Fibroblast of skin of right biceps (primary cell): ENCODE measurements around the gene CDS2.
A peak's percentile ranks its signal among the peaks of the same experiment; 100 is the strongest.
"Not testable (repeated sequence)": the region's sequence is repeated elsewhere in the genome, so short reads cannot be mapped to it uniquely, and the experiment has no call there.

Experiments
- DNase-seq: peaks from one replicate; pipeline ENCODE4 v3.0.0-alpha.2; 2013

The CDS2 gene

DNA sequence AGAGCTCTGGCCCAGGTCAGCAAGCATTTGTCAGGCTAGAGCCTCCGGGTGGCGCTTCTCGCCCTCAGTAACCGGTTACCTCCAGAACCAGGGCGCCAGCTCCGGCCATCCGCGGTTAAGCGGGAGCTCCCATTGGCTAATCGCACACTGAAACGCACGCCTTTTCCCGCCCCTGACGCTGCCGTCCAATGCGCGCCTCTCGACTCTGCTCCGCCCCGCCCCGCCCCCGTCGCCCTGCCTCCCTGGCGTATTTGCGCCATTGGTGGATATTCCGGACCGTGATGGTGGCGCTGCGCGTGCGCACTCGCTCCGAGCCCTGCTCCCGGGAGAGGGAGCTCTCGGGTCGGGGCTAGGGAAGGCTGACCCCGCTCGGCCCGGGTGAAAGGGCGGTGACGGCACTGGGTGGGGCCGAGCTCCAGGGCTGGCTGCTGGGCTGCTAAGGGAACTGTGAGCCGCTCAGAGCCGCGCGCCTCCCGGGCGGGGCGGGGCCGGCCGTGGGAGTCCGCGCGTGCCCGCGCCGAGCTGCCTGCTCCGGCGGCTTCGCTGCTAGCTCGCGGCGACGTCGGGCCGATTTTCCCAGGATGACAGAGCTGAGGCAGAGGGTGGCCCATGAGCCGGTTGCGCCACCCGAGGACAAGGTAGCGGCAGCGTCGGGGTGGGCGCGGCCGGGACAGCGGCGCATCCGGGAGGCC, at the start of gene CDS2:
TSS of gene CDS2 (plus strand) at position 497 of the 692 bp plus-strand sequence. CDS start at position 582, 85 bp downstream.
- DNase-seq = peak; percentile 98

DNA sequence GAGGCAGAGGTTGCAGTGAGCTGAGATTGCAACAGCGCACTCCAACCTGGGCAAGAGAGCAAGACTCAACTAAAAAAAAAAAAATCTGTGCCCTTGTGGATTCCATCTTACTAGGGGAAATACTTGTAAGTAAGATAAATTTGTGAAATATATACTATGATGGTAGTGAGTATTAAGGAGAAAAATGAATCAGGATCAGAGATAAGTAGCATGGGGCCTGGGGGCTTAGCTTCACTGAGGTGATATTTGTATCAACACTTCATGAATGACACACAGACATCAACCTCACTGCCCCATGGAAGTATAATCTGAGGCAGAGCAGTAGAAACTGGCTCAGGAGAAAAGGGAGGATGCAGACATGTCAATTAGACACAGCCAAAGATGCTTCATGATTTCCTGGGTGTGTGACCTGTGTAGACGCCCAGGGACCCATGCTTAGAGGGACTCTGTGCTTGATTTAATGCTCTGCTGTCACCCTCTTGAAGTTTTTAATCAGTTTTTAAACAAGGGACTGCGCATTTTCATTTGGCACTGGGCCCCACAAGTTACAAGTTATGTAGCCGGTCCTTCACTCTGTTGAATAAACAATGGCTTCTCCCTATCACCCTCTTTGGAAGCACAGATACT, 48.9 kb upstream of the CDS2 start:
- no peak for DNase-seq

DNA sequence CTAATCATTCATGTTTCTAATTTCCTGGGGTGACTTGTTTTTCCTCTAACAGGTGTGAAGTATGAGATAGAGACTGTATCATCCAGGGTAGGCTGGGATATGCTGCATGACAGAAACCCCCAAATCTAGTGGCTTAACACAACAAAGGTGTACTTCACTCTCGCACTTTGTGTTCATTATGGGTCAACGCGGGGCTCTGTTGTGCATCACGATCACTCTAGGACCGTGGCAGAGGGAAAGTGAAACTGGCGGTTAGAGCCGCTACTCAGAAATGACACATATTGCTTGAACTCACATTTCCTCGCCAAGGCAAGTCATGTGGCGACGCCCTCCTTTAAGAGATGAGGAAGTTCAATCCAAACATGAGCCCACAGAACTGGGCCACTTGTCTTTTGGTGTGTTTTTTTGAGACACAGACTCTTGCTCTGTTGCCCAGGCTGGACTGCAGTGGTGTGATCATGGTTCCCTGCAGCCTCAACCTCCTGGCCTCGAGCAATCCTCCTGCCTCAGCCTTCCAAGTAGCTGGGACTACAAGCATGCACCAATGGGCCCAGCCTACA, 48.3 kb upstream of the CDS2 start:
- peak; percentile 11 for DNase-seq

DNA sequence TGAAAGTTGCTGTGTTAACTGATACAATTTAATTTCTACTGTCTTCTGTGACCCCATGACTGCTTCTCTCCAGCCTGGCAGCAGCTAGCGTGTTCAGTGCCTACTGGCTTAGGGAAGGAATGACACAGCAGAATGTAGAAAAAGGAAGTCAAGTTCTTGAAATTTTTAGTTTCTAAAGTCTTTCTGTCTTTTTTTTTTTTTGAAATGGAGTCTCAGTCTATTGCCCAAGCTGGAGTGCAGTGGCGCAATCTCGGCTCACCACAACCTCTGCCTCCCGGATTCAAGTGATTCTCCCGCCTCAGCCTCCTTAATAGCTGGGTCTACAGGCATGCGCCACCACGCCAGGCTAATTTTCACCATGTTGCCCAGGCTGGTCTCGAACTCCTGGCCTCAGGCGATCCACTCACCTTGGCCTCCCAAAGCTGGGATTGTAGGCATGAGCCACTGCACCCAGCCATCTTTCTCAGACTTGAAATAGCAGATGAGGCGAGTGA, 46.4 kb upstream of the CDS2 start:
- peak; percentile 10 for DNase-seq

DNA sequence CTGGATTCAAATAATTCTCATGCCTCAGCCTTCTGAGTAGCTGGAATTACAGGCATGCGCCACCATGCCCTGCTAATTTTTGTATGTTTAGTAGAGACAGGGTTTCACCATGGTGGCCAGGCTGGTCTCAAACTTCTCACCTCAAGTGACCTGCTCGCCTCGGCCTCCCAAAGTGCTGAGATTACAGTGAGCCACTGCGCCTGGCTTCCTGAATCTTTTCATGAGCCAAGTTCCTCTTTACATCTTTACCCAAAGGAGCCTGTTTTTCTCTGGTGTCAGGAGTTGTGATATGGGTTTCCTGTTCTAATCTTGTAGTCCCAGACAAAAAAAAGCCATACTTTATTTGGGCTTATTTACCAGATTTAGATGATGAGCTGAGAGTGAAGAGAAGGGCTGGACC, 41.4 kb upstream of the CDS2 start:
- no peak for DNase-seq

DNA sequence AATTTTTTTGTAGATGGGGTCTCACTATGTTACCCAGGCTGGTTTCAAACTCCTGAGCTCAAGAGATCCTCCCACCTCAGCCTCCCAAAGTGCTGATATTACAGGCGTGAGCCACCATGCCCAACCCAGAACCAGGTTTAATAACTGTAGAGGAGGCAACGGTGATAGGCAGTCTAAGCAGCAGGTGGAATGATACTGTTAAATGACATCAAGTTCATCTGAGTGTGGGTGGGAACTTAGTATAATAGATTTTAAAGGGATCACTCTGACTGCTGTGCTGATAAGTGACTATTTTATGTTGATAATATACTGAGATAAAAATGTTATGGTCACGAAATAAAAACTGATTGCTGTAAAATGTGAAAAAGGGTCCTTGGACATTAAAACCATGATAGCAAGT, 38.1 kb upstream of the CDS2 start:
- no peak for DNase-seq

DNA sequence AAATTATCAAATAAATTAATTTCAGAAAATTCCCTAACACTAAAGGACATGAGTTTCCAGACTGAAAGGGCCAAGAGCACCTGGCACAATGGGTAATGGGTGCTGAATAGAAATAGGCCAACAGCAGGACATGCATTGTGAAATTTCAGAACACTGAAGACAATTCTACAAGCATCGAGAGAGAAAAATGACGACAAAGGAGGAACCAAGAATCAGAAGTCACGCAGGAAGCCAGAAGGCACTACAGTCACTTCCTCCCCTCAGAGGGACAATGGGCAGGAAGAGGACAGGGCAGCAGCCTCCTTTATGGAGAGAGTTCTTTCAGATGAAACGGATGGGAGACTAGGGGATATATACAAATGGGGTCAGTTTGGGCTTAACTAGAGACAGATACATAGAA, 36.6 kb upstream of the CDS2 start:
- no peak for DNase-seq

DNA sequence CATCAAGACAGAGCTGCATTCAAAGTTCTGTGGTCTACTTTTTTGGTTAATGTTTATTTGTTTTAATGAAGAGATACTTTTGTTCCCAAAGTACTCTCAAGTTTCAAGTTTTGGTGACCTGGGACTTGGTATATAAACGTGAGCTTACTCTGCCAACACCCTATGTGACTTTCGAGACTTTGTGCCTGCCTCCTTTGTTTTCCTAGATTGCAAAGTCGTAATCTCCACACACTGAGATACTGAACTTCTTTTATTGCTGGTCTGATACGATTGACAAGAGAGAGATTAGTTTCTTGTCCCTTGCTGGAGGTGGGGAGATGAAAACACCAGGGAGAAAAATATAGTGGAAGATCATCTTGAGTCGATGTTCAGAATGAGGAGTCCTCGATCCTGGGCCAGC, 34.9 kb upstream of the CDS2 start:
- DNase-seq = no peak

DNA sequence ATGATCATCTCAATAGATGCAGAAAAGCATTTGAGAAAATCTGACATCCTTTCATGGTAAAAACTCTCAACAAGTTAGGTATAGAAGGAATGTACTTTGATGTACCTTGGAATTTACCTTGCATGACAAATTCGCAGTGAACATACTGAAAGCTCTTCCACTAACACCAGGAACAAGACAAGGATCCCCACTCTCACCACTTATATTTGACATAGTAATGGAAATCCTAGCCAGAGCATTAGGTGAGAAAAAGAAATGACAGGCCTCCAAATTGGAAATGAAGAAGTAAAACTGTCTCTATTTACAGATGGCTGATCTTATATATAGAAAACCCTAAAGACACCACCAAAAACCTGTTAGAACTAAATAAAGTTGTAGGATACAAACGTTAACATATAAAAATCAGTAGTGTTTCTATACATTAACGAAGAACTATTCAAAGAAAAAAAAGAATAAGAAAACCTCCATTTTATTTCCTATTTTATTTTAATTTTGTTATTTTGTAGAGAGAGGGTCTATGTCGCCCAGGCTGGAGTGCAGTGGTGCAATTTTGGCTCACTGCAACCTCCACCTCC, 34.0 kb upstream of the CDS2 start:
- no peak for DNase-seq

DNA sequence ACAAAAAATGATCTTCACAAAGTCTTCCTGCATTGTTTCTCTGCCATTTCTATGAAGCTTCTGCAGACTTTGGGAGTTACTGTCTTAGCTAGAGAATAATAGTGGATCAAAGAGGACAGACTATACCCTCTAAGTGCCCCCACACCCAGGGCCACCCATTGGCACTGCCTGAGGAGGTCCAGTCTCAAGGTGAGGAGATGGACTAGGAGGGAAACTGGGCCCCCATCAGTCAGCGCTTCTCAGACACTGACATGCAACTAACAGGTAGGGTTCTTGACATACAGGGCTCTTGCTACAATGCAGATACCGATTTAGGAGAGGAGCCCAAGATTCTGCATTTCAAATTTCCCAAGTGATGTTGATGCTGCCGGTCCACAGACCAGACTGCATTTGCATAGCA, 31.4 kb upstream of the CDS2 start:
- DNase-seq = no peak

DNA sequence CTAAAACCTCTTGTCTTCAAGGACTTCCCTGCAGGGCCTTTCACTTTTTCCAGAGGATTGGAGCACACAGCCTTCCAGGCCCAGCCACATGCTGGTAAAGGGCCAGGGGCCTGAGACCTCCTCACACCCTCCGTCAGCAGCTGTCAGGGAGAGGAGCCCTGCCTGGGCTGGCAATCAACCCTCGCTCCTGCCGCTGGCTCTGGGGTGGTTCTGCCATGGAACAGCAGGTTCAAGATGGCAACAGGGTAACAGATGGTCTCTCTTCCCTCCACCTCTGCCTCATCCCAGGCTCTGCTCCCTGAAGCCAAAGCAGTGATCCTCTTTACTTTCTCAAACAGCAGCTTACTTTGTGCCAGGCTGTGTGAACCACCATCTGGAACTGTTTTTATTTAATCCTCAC, 30.9 kb upstream of the CDS2 start:
- DNase-seq = no peak

DNA sequence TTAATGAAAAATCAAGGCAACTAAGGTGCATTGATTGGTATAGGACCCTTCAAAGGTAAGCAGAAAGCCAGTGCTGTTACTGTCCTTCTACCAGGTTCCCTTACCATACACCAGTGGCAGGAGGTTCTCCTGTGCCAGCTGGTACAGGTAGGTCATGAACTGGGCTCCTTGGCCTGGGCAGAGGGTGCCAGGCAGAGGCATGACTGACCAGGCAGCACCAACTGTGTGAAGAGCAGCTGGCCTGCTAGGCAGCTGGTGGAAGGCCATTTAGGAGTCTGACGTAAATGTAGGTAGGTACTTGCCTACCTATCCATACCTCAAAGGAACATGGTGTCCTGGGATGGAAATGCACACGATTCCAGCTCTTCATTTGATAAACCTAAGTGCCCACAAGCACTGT, 30.3 kb upstream of the CDS2 start:
- no peak for DNase-seq

DNA sequence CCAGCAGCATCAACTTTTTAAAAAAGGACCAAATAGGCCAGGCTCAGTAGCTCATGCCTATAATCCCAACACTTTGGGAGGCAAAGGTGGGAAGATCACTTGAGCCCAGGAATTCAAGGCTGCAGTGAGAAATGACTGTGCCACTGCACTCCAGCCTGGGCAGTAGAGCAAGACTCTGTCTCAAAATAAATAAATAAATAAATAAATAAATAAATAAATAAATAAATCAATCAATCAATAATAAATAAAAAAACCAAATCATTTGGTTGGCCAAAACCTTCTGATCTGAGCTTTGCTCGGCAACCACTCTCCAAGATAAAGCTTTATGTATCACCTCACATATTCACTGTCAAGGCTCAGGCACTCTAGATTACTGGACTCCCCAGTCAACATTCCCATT, 27.8 kb upstream of the CDS2 start:
- not testable (repeated sequence) for DNase-seq

DNA sequence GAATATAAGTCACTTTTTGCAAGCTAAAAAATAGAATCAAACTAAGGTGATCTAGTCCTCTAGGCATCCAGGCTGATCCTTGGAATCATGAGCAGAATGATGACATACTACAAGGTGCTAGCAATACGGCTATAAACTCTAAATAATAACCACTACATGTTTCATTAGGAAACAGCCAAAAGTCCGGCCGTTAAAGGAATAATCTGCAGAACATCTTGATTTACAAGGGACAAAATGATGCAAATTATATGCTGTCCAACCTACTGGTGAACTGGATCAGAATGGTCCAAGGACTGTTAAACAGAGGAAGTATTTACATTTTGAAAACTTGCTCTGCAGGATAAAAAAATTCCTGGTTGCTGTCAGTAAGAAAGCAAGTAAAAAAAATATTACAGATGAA, 26.9 kb upstream of the CDS2 start:
- DNase-seq = not testable (repeated sequence)

DNA sequence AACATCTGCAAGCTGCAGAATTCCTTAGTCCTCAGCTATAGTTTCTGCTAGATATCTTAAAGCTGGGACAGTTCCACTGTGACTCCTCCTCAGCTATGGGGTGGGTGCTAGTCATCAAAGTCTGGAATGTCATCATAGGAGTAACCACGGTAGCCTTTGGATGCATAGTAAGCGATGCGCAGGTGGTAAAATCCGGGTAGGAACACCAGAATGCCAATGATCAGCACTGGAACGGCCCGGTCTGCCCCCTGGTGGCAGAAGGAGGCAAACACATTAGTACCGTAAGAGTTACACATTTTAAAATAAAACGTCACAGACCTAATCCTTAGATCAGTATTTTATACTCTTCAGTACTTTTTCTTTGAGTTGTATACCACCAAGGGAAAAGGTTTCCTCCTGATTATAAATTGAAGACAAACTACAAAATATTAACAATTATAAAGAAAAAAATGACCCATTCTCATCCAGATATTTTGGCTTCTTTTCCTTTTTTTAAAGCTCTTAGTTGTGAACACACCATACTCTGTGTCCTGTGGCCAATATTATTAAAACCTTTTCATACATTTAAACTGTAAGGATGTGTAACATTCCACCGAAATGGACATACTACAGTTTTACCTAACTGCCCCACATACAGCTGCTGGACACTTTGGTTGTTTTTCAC, 26.0 kb upstream of the CDS2 start:
- DNase-seq = peak; percentile 61

DNA sequence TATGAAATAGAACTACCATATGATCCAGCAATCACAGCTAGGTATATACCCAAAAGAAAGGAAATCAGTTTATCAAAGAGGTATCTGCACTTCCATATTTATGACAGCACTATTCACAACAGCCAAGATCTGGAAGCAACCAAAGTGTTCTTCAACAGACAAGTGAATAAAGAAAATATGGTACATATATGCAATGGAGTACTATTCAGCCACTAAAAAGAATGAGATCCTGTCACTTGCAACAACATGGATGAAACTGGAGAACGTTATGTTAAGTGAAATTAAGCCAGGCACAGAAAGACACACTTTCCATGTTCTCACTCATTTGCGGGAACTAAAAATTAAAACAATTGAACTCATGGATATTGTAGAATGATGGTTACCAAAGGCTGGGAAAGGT, 22.3 kb upstream of the CDS2 start:
- DNase-seq = no peak

DNA sequence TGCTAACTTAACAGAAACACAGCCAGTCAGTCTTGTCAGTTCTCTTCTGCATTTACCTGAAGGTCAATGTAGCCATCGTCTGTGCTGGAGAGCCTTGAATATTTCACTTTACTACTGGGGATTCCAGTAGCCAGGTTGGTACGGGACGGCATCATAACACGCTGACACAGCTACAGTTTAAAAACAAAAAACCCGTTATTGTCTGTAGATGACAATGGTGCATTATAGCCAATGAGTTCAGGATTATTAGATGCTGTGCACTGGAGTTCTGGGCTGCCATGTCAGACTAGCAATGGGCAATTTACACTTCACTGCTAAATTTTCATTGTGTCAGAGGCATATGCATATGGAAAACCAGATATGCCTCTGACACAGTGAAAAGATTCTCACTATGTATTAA, 17.5 kb upstream of the CDS2 start:
- no peak for DNase-seq

DNA sequence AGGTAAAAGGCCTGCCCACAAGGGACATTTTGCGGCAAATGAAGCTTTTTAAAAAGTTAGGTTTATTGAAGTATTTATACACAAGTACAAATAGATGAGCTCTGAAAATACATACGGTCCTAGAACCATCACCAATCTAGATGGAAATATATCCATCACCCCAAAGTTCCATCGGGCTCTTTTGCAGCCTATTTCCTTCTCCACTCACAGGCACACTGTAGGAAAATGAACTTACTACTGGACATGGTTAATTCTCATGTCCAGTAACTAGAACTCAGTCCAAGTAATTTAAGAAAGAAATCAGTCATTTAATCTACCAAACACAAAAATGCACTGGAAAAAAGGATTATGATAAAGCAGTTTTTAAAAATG, 13.2 kb upstream of the CDS2 start:
- DNase-seq = no peak

DNA sequence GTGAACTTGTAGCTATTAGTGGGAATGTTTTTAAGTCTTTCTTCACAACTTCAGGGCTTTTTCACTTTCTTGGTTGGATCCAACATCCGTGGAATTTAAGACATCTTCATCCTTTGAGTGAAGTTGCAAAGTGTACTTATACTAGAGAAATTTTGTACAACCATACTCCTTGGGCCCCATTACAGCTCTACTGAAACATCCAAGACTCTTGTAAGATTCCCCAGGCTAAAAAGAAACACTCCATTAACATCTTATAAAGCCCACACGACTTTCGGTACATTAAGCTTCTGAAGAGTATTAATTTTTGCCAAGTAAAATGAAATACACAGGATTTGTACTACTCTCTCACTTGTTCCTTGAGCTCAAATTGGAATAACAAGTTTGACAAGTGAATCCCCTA, 12.4 kb upstream of the CDS2 start:
- DNase-seq = no peak

DNA sequence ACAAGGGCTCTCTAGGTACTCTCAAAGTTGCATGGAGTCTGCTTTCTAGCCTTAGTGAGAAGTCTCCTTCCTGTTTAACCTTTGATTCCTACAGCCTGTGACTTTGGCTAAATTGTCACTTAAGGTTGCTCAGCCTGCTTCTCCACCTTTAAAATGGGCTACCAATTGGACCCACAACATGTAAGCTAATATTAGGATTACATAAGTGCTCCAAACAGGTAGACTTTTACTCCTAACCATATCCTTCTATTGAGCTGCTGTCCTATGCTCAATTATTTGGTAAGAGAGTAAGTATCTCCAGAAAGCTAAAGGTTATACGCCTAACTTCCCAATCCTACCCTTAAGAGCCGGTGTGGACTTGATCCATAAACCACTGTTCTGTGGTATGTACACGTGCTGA, 9.9 kb upstream of the CDS2 start:
- no peak for DNase-seq

DNA sequence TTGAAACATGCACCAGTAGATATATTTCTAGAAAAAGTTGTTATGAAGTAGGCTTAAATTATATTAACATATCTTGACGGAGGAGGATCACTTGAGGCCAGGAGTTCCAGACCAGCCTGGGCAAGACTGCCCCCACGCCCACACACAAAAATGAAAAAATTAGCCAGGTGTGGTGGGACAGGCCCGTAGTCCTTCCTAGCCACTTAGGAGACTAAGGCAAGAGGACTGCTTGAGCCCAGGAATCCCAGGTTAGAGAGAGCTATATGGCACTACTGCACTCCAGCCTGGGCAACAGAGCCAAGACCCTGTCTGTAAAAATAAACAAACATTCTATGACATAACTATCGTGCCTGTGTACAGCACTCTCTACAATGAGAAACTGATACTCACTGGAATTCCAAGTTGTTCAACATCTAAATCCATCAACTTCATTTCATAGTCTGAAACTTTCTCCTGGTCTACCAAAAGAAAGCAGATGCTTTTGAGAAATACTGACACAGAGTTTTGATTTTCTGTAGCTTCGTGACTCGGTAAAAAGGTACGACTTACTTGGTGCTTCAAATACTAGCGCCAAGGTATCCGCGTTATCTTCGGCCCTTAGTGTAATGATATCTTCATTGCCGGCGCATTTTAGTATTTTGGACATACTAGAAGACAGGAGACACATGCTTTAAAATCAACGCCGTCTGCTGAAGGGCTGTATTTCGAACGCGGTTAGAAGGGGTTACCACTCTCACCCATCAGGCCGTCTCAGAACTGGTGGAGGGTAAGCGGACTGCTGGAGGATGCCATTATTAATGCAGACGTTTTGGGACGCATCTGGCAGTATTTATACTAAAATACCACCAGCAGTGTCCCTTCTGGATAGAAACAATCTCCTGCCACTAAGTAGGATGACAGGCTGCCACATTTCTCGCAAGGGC, 8.3 kb upstream of the CDS2 start:
- no peak for DNase-seq

DNA sequence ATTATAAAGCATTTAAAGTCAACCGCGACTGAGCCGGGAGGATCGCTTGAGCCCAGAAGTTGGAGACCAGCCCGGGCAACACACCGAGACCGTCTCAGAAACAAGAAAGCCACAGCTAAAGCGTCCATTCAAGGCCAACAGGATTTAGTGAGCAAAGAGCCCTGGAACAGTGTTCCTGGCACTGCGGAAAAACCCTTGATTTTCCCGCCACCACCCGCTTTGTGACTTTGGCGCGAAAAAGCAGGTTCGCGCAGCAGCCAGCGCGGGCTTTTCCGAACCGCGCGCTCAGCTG, 7.7 kb upstream of the CDS2 start:
- DNase-seq = no peak
